DND-41 (cell line): ENCODE results near the gene TRPM1.

Experiments used
- EZH2 ChIP-seq: IDR thresholded peaks from 3 replicates; pipeline ENCODE4 v1.6.1; 2012; ENCODE audit warnings: borderline replicate concordance, low read depth, mild to moderate bottlenecking, moderate library complexity, low read length, inconsistent platforms; ENCODE audit not compliant: severe bottlenecking
- TF ChIP-seq, protein P1 (sequence below): IDR thresholded peaks from 2 replicates; pipeline ENCODE4 v1.5.1; 2012; ENCODE audit warnings: borderline replicate concordance, low read length, moderate library complexity, mild to moderate bottlenecking; ENCODE audit not compliant: poor library complexity, severe bottlenecking; ENCODE audit errors: extremely low read depth

DNA sequence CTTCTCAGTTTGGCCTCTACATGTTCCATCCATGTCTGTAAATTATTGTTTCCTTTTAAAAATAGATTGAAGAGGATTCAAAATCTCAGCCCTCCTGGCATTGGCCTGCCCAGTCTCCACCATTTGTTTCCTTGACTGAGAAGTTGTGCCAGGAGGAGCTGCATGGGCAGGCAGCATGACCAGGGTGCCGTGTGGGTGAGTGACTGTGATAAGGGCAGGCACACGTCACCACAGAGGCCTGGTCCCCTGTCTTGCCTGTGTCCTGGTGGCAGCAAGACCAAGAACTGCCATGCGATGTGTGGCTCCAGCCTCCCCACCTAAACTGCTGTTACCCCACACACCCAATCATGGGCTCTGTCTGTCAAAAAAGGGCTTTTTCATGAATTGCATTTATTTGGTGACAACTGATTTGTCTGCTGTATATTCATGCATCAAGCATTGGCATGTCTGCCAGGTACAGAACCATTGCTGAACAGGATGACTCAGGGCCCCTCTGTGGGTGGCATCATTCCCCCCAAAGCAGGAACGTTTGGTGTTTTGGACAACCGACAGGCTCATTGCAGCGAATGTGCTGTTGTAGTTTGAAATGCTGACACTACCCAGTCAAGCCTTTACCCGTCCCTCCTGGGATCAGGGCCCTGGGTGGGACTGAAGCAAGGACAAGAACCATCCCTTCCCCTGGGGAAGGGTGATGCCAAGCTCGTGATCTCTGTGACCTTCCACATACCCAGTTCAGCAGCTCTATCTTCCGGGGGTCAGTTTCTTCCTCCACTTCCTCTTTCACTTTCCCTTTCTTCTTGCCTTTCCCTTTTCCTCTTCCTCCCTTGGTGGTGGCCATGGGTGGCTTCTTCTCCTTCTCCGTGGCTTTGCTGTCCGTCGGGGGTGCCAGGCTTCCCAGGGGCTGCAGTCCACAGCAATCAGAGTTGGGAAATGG lies 51.6 kb downstream of the TRPM1 start:
- TF ChIP-seq, protein P1, sequence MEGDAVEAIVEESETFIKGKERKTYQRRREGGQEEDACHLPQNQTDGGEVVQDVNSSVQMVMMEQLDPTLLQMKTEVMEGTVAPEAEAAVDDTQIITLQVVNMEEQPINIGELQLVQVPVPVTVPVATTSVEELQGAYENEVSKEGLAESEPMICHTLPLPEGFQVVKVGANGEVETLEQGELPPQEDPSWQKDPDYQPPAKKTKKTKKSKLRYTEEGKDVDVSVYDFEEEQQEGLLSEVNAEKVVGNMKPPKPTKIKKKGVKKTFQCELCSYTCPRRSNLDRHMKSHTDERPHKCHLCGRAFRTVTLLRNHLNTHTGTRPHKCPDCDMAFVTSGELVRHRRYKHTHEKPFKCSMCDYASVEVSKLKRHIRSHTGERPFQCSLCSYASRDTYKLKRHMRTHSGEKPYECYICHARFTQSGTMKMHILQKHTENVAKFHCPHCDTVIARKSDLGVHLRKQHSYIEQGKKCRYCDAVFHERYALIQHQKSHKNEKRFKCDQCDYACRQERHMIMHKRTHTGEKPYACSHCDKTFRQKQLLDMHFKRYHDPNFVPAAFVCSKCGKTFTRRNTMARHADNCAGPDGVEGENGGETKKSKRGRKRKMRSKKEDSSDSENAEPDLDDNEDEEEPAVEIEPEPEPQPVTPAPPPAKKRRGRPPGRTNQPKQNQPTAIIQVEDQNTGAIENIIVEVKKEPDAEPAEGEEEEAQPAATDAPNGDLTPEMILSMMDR, result no peak
- no peak for TF ChIP-seq EZH2
